Subcutaneous abdominal adipose tissue (tissue), 5 donors: ENCODE results near the gene MID1IP1.

Experiments used
- H3K27ac ChIP-seq: one replicate; pipeline ENCODE4 v1.7.0; 2013; ENCODE audit warnings: low read depth, mild to moderate bottlenecking, inconsistent platforms, low read length, moderate library complexity
- H3K27me3 ChIP-seq, 5 donors: one replicate each; pipeline ENCODE4 v1.7.0; 2013; ENCODE audit warnings: low read length in 5 of 5, inconsistent platforms in 1 of 5; ENCODE audit not compliant: control insufficient read depth in 5 of 5, insufficient read depth in 4 of 5
- H3K36me3 ChIP-seq, 5 donors: one replicate each; pipeline ENCODE4 v1.7.0; 2013; ENCODE audit warnings: low read length in 5 of 5; ENCODE audit not compliant: control insufficient read depth in 5 of 5, insufficient read depth in 5 of 5
- H3K4me1 ChIP-seq, 5 donors: one replicate each; pipeline ENCODE4 v1.7.0; 2013; ENCODE audit warnings: low read length in 5 of 5, mild to moderate bottlenecking in 3 of 5, moderate library complexity in 1 of 5; ENCODE audit not compliant: control insufficient read depth in 5 of 5, insufficient read depth in 5 of 5
- H3K4me3 ChIP-seq, 5 donors: one replicate each; pipeline ENCODE4 v1.7.0; 2013; ENCODE audit warnings: low read length in 5 of 5, low read depth in 1 of 5
- H3K9ac ChIP-seq, 5 donors: one replicate each; pipeline ENCODE4 v1.7.0; 2013; ENCODE audit warnings: low read length in 5 of 5, mild to moderate bottlenecking in 4 of 5, moderate library complexity in 3 of 5
- H3K9me3 ChIP-seq, 5 donors: one replicate each; pipeline ENCODE4 v1.7.0; 2013; ENCODE audit warnings: low read length in 5 of 5; ENCODE audit not compliant: control insufficient read depth in 5 of 5
- donor health status: healthy.
- donor health status: healthy.
- donor health status: healthy.
- donor health status: healthy.
- donor health status: healthy.

The MID1IP1 gene

GRCh38 chrX:38811515-38812243 lies 10.4 kb downstream of the MID1IP1 start:
- Histone ChIP-seq H3K9ac (no peak overlapping the region), H3K4me3 (no peak overlapping the region), H3K27ac (no peak overlapping the region), H3K27me3 (peaks cover 0 to 4% (median 2%) of the 10 kb centered on the region in 5 donors), H3K4me1 (peaks cover 0 to 19% (median 10%) of the 10 kb centered on the region in 5 donors), H3K36me3 (no peaks in the 10 kb centered on the region), H3K9me3 (peaks cover 0 to 6% (median 0%) of the 10 kb centered on the region in 5 donors)

GRCh38 chrX:38816155-38816554 lies 14.9 kb downstream of the MID1IP1 start:
- no peak overlapping the region for H3K27ac ChIP-seq
- H3K9ac ChIP-seq: no peak overlapping the region
- H3K27me3 ChIP-seq: peaks cover 0 to 6% (median 0%) of the 10 kb centered on the region in 5 donors
- no peak overlapping the region for H3K4me3 ChIP-seq
- peaks cover 0 to 6% (median 0%) of the 10 kb centered on the region in 5 donors for H3K9me3 ChIP-seq
- peaks cover 0 to 18% (median 14%) of the 10 kb centered on the region in 5 donors for H3K4me1 ChIP-seq
- H3K36me3 ChIP-seq: no peaks in the 10 kb centered on the region

DNA sequence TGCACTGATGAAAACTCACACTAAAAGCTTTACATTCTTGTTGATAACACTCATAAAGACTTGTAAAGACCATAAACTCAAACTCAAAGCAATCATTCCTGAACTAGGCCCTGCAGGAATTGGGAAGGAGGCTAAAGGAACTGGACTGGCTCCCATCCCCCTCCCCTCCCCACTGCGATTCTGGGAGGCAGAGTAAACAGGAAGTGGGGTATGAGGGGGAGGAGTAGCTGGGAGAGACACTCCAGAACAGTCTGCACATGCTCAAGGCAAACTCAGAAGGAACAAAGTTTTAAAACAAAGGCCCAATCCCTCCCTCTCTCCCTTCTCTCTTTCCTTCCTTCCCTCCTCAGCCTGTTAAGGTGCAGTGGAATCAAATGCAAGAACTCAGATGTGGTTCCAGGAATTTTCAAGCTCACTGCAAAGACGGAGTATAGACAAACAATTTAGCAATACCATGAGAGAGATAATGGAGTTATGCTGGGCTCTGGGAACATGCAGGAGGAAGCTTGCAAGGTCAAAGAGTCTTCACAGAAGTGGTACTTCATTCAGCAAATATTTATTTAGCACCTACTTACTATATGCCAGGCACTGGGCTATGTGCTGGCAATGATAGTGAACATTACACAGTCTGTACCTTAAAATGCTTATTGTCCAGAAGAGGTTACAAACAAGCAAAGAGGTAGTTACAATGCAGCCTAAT lies 15.9 kb downstream of the MID1IP1 start:
- H3K9ac ChIP-seq: no peak overlapping the region
- peak overlapping the region in 1 of 5 donors; percentile 4 for H3K4me3 ChIP-seq
- peaks cover 0 to 6% (median 0%) of the 10 kb centered on the region in 5 donors for H3K9me3 ChIP-seq
- peaks cover 0 to 9% (median 0%) of the 10 kb centered on the region in 5 donors for H3K27me3 ChIP-seq
- peaks cover 0 to 18% (median 14%) of the 10 kb centered on the region in 5 donors for H3K4me1 ChIP-seq
- no peak overlapping the region for H3K27ac ChIP-seq
- H3K36me3 ChIP-seq: no peaks in the 10 kb centered on the region

DNA sequence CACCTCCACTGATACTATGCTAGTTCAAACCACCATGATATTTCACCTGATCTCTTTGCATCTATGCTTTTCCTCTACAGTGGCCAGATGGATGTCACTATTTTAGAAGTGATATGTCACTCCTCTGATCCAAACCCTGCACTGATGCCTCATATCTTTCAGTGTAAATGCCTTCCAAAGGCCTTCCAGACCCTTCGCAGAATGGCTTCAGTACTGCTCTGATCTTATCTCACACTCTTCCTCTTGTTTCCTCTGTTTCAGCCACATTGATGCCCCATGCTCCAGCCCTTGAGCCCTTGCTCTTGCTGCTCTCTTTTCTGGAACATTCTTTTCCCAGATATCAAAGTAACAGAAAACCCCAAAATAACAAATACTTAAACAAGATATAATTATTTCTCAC lies 17.9 kb downstream of the MID1IP1 start:
- peaks cover 0 to 6% (median 0%) of the 10 kb centered on the region in 5 donors for H3K27me3 ChIP-seq
- no peak overlapping the region for H3K27ac ChIP-seq
- peaks cover 0 to 18% (median 14%) of the 10 kb centered on the region in 5 donors for H3K4me1 ChIP-seq
- peaks cover 0 to 1% (median 0%) of the 10 kb centered on the region in 5 donors for H3K9me3 ChIP-seq
- no peak overlapping the region for H3K4me3 ChIP-seq
- H3K9ac ChIP-seq: no peak overlapping the region
- H3K36me3 ChIP-seq: no peaks in the 10 kb centered on the region

GRCh38 chrX:38819709-38820108 lies 18.4 kb downstream of the MID1IP1 start:
- Histone ChIP-seq H3K27ac (no peak overlapping the region), H3K9me3 (no peaks in the 10 kb centered on the region), H3K27me3 (peaks cover 0 to 6% (median 0%) of the 10 kb centered on the region in 5 donors), H3K9ac (no peak overlapping the region), H3K36me3 (no peaks in the 10 kb centered on the region), H3K4me1 (peaks cover 0 to 18% (median 14%) of the 10 kb centered on the region in 5 donors), H3K4me3 (no peak overlapping the region)

DNA sequence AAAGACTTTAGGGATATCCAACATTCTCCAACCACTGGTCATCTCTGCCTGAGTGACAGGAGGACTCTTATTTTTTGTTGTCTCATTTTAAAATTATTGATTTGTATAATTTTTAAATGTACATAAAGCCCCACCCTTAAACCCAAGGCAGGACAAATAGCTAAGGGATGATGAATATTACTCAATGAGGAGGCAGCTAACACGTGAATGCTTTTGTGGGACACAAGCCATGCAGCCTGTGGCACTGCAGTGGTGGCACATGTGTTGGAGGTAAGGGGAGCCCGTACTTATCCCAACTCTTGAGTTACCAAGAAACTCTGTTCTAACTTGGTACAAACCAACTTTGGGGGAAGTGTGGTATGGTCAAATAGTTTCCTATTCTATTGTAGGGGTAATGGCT lies 19.5 kb downstream of the MID1IP1 start:
- no peak overlapping the region for H3K4me3 ChIP-seq
- no peaks in the 10 kb centered on the region for H3K9me3 ChIP-seq
- H3K27ac ChIP-seq: no peak overlapping the region
- H3K9ac ChIP-seq: no peak overlapping the region
- H3K4me1 ChIP-seq: peaks cover 0 to 18% (median 14%) of the 10 kb centered on the region in 5 donors
- peaks cover 0 to 6% (median 0%) of the 10 kb centered on the region in 5 donors for H3K27me3 ChIP-seq
- H3K36me3 ChIP-seq: no peaks in the 10 kb centered on the region

- no peak overlapping the region for H3K9ac ChIP-seq
- H3K9me3 ChIP-seq: no peaks in the 10 kb centered on the region
- H3K27me3 ChIP-seq: peaks cover 0 to 6% (median 0%) of the 10 kb centered on the region in 5 donors
- H3K27ac ChIP-seq: no peak overlapping the region
- H3K4me3 ChIP-seq: no peak overlapping the region
- no peaks in the 10 kb centered on the region for H3K4me1 ChIP-seq
- no peaks in the 10 kb centered on the region for H3K36me3 ChIP-seq
These were observed 22.9 kb downstream of the MID1IP1 start for GRCh38 chrX:38824176-38824575.

DNA sequence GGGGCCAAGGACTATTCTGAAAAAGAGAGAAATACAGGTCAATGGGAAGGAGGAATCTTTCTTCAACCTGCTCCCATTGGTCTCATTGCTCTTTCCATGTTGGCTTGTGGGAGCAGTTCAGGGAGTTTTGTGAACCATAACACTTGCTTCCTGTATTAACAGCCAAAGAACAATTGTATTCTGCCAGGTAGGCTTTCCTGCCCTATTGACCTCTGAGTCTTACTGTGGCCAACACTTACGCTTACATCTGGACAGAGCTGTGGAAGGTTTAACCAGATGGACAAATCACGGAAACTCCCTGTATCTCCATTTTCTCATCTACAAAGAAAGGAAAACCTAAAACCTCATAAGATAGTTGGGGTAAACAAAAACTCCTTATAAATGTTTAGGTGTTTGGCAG lies 30.7 kb downstream of the MID1IP1 start:
- H3K9me3 ChIP-seq: peaks cover 0 to 5% (median 2%) of the 10 kb centered on the region in 5 donors
- H3K27ac ChIP-seq: no peak overlapping the region
- H3K9ac ChIP-seq: no peak overlapping the region
- no peak overlapping the region for H3K4me3 ChIP-seq
- no peaks in the 10 kb centered on the region for H3K27me3 ChIP-seq
- no peaks in the 10 kb centered on the region for H3K4me1 ChIP-seq
- no peaks in the 10 kb centered on the region for H3K36me3 ChIP-seq

GRCh38 chrX:38837389-38837788 lies 36.1 kb downstream of the MID1IP1 start:
- H3K4me1 ChIP-seq: no peaks in the 10 kb centered on the region
- peaks cover 0 to 1% (median 0%) of the 10 kb centered on the region in 5 donors for H3K27me3 ChIP-seq
- no peaks in the 10 kb centered on the region for H3K36me3 ChIP-seq

GRCh38 chrX:38839277-38839676 lies 38.0 kb downstream of the MID1IP1 start:
- H3K27ac ChIP-seq: no peak overlapping the region
- no peaks in the 10 kb centered on the region for H3K36me3 ChIP-seq
- peaks cover 0 to 3% (median 0%) of the 10 kb centered on the region in 5 donors for H3K27me3 ChIP-seq
- H3K9ac ChIP-seq: no peak overlapping the region
- no peak overlapping the region for H3K4me3 ChIP-seq
- H3K9me3 ChIP-seq: no peaks in the 10 kb centered on the region
- H3K4me1 ChIP-seq: no peaks in the 10 kb centered on the region

More at GRCh38 chrX:38837389-38837788, 36.1 kb downstream of the MID1IP1 start:
- peaks cover 0 to 5% (median 2%) of the 10 kb centered on the region in 5 donors for H3K9me3 ChIP-seq
- H3K4me3 ChIP-seq: no peak overlapping the region
- no peak overlapping the region for H3K27ac ChIP-seq
- no peak overlapping the region for H3K9ac ChIP-seq
